Loucy (cell line): ENCODE results near the gene DOK6.

Experiments
- EZH2phosphoT487 ChIP-seq: fragments of 200-600 bp; IDR thresholded peaks from 2 replicates; pipeline ENCODE4 v1.6.1; 2018; ENCODE audit warnings: antibody characterized with exemption, mild to moderate bottlenecking, moderate library complexity, borderline replicate concordance
- TF ChIP-seq, protein P1 (sequence below): fragments of 200-600 bp; sonication (generic); conservative IDR thresholded peaks from 2 replicates; pipeline ENCODE4 v1.5.1; 2014; ENCODE audit warnings: mild to moderate bottlenecking, antibody characterized with exemption, low read length

GRCh38 chr18:69664399-69664798 lies 263.7 kb downstream of the DOK6 start:
- TF ChIP-seq, protein P1, sequence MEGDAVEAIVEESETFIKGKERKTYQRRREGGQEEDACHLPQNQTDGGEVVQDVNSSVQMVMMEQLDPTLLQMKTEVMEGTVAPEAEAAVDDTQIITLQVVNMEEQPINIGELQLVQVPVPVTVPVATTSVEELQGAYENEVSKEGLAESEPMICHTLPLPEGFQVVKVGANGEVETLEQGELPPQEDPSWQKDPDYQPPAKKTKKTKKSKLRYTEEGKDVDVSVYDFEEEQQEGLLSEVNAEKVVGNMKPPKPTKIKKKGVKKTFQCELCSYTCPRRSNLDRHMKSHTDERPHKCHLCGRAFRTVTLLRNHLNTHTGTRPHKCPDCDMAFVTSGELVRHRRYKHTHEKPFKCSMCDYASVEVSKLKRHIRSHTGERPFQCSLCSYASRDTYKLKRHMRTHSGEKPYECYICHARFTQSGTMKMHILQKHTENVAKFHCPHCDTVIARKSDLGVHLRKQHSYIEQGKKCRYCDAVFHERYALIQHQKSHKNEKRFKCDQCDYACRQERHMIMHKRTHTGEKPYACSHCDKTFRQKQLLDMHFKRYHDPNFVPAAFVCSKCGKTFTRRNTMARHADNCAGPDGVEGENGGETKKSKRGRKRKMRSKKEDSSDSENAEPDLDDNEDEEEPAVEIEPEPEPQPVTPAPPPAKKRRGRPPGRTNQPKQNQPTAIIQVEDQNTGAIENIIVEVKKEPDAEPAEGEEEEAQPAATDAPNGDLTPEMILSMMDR, result no peak
- TF ChIP-seq EZH2phosphoT487, result no peak
